ENCODE data around the gene HAUS7.

The HAUS7 gene

DNA sequence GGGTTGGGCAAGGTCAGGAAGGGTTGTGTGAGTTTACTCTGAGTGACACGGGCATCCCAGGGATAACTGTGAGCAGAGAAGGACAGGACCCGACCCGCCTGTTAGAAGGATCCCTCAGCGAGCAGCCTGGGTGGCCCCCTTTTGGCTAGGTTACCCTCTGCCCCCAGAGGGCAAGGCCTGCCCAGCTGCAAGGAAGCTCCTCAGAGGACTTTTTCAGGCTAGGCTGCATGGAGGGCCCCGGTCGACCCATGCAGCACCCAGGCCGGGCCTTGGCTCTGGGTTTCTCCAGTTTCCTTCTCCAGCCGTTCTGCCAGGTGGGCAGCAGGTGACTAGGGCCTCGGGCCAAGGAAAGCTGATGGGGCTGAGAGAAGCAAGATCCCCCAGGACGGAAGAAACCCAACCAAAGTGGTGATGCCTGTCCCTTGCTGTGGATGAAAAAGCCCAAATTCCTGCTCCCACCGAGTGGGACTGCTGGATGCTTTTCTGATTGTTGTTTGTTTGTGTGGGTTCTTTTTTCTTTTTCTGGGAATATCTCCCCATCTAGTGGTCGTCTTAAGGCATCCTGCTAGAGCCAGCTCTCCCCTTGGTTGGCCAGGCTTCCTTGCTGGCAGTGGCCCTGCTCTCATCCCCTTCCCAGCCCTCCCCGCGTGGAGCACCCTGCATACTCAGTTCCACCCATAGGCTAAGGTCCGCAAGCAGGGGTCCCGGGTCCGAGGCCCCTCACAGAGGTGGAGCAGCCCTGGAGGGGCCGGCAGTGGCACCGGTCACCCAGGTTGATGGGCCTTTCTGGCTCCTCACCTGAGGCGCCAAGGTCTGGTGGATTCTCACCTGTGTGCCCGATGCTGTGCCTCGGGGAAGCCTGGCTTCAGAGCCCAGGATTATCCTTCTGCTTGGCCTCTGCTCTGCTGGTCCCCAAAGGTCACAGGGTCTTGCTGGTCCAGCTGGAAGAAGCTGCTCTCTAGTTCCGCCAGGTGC lies 57.3 kb downstream of the HAUS7 start:
- no peak overlapping the region for H3K4me3 ChIP-seq (ENCODE audit: low read depth, low read length)
- TF ChIP-seq CTCF (IDR thresholded peaks at IDR 0.05; ENCODE audit: low read depth, low read length), result no peak

GRCh38 chrX:153411988-153412574 lies 58.3 kb downstream of the HAUS7 start:
- TF ChIP-seq CTCF (IDR thresholded peaks at IDR 0.05; ENCODE audit: low read depth, low read length), result no peak
- H3K4me3 ChIP-seq (ENCODE audit: low read depth, low read length), result no peak overlapping the region

DNA sequence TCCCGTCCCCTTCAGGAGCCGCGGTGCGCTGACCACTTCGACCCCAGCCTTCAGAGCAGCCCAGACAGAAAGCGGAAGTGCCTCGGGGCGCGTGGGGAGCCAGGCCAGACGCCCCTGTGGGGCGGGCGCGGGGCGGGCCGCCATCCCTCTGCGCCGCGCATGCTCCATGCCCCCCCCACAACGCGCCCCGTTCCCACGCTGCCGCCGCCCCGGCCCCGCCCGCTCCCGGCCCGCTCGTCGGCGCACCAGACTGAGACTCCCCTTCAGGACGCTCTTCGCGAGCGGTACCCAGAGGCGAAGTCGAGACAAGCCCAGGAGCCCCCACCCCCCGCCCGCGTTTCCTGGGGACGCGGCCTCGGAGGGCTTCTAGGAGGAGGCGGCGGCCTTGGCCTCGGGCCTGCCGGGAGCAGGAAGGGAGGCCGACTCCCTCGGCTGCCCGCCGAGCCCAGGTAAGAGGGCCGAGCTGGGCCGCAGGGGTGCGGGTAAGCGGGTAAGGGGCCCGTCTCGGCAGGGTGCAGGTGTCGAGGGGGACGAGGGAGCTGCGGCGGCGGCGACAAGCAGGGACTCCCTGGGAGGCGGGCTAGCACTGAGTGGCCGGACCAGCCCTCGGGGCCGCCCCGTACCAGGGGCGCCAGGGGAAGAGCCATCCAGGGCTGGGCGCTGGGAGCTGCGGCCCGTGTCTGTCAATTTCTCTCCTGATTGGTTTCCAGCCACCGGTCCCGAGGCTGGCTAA lies 59.0 kb downstream of the HAUS7 start, which contains the start of gene ZFP92:
Gene ZFP92, plus strand, starts transcription at position 218 of the 733 bp plus-strand sequence. CDS start 6,851 bp downstream, outside the sequence.
- H3K4me3 ChIP-seq (ENCODE audit: low read depth, low read length), result no peak within 1 kb of the TSS
- TF ChIP-seq CTCF (IDR thresholded peaks at IDR 0.05; ENCODE audit: low read depth, low read length), result no peak

DNA sequence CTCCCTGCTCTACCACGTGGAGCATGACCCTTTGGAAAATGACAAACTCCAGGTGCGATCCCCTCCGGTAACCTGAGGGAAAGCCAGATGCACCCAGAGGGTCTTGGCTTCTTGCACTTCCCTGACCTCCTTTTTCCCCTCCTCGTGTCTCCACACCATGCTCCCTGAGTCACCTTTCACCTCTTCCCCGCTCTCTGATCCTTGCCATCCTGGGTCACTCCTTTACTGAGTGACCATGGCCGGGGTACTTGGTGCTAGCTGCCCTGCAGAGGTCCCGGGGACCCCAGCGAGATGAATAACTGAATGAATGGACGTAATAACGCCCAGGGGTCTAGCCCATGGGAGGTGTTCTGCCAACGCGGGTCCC lies 59.5 kb downstream of the HAUS7 start:
- H3K4me3 ChIP-seq (ENCODE audit: low read depth, low read length), result no peak overlapping the region
- TF ChIP-seq CTCF (IDR thresholded peaks at IDR 0.05; ENCODE audit: low read depth, low read length), result no peak

- no peak overlapping the region for H3K4me3 ChIP-seq (ENCODE audit: low read depth, low read length)
- no peak for TF ChIP-seq CTCF (IDR thresholded peaks at IDR 0.05; ENCODE audit: low read depth, low read length)
Measured at GRCh38 chrX:153410373-153410772, 60.0 kb downstream of the HAUS7 start.

DNA sequence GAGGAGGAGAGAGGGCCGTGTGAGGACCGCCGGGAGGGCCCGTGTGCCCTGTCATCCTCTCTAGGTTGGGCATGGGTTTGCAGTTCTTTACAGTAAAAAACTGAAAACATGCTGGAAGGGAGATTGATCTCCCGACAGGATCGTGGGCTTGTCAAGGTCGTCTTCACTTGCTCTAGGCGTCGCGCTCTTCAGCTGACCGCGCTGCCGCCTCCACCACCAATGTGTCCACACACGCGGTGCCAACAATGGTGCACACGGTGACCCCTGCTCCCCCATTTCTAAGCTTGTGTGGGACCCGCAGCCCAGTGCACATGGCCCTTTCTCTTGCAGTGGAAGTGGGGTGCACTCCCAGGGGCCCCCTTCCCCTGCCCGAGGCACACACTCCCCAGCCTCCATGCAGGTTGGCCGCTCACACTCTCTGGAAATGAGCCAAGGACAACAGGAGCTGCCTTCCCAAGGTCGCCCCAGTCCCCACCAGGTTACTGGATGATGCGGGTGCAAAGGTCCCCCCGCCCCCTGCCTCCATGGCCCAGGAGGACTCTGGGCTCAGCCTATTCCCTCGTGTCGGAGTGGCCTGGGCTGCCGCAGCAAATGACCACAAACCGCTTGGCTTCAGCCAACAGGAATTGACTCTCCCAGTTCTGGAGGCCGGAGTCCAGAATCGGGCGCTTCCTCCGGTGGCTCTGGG lies 60.8 kb downstream of the HAUS7 start:
- H3K4me3 ChIP-seq (ENCODE audit: low read depth, low read length), result no peak overlapping the region
- TF ChIP-seq CTCF (IDR thresholded peaks at IDR 0.05; ENCODE audit: low read depth, low read length), result no peak

Measured in WI38 (cell line).